ENCODE measurements around the gene HYOU1.

The HYOU1 gene

GRCh38 chr11:119027561-119028345, 29.3 kb downstream of the HYOU1 start:
- no peak overlapping the region for H3K4me3 ChIP-seq (replicated peaks in 1 of 2; ENCODE audit: low read depth in 2 of 2, low read length in 2 of 2)
- no peak for DNase-seq (ENCODE audit: low read depth in 2 of 2)
- no peak for TF ChIP-seq CTCF (IDR thresholded peaks at IDR 0.05; ENCODE audit: low read depth, low read length)

GRCh38 chr11:119026970-119027369, 30.0 kb downstream of the HYOU1 start:
- no peak for TF ChIP-seq CTCF (IDR thresholded peaks at IDR 0.05; ENCODE audit: low read depth, low read length)
- no peak overlapping the region for H3K4me3 ChIP-seq (replicated peaks in 1 of 2; ENCODE audit: low read depth in 2 of 2, low read length in 2 of 2)
- DNase-seq (ENCODE audit: low read depth in 2 of 2) = no peak

GRCh38 chr11:119025978-119026766, 30.8 kb downstream of the HYOU1 start:
- H3K4me3 ChIP-seq (replicated peaks in 1 of 2; ENCODE audit: low read depth in 2 of 2, low read length in 2 of 2) = no peak overlapping the region
- no peak for TF ChIP-seq CTCF (IDR thresholded peaks at IDR 0.05; ENCODE audit: low read depth, low read length)
- no peak for DNase-seq (ENCODE audit: low read depth in 2 of 2)

- H3K4me3 ChIP-seq (replicated peaks in 1 of 2; ENCODE audit: low read depth in 2 of 2, low read length in 2 of 2) = no peak overlapping the region
- no peak for TF ChIP-seq CTCF (IDR thresholded peaks at IDR 0.05; ENCODE audit: low read depth, low read length)
- no peak for DNase-seq (ENCODE audit: low read depth in 2 of 2)
These were observed 31.5 kb downstream of the HYOU1 start for GRCh38 chr11:119025541-119025940.

GRCh38 chr11:119025099-119025473, 31.9 kb downstream of the HYOU1 start:
- no peak for TF ChIP-seq CTCF (IDR thresholded peaks at IDR 0.05; ENCODE audit: low read depth, low read length)
- no peak overlapping the region for H3K4me3 ChIP-seq (replicated peaks in 1 of 2; ENCODE audit: low read depth in 2 of 2, low read length in 2 of 2)

GRCh38 chr11:119024430-119025098, 32.4 kb downstream of the HYOU1 start:
- H3K4me3 ChIP-seq (replicated peaks in 1 of 2; ENCODE audit: low read depth in 2 of 2, low read length in 2 of 2) = no peak overlapping the region
- TF ChIP-seq CTCF (IDR thresholded peaks at IDR 0.05; ENCODE audit: low read depth, low read length) = no peak
- DNase-seq (ENCODE audit: low read depth in 2 of 2) = no peak

More at GRCh38 chr11:119025099-119025473, 31.9 kb downstream of the HYOU1 start:
- no peak for DNase-seq (ENCODE audit: low read depth in 2 of 2)
